Endothelial cell (in vitro differentiated cells): Measurements from ENCODE around the gene TBC1D22A. TPM values are rescaled to one million over a fixed set of nuclear protein-coding genes. Genes with fewer than 3 reads are reported as not detected.
A peak's percentile ranks its signal among the peaks of the same experiment; 100 is the strongest.

Experiments
- DNase-seq: peaks from one replicate; pipeline ENCODE4 v3.0.0; 2021; ENCODE audit warnings: low spot score
- H3K27ac Mint-ChIP-seq: one replicate; pipeline ENCODE4 v1.8.0; 2021; ENCODE audit warnings: mixed read lengths, inconsistent platforms; ENCODE audit not compliant: unreplicated experiment
- H3K27me3 Mint-ChIP-seq: one replicate; pipeline ENCODE4 v1.8.0; 2021; ENCODE audit warnings: mild to moderate bottlenecking, moderate library complexity, mixed read lengths, inconsistent platforms; ENCODE audit not compliant: unreplicated experiment
- H3K36me3 Mint-ChIP-seq: one replicate; pipeline ENCODE4 v1.8.0; 2021; ENCODE audit warnings: mild to moderate bottlenecking, low read depth, mixed read lengths, inconsistent platforms; ENCODE audit not compliant: unreplicated experiment
- H3K4me1 Mint-ChIP-seq: one replicate; pipeline ENCODE4 v1.8.0; 2021; ENCODE audit warnings: mild to moderate bottlenecking, mixed read lengths, inconsistent platforms; ENCODE audit not compliant: unreplicated experiment
- H3K4me3 Mint-ChIP-seq: one replicate; pipeline ENCODE4 v1.8.0; 2021; ENCODE audit warnings: mild to moderate bottlenecking, mixed read lengths, inconsistent platforms; ENCODE audit not compliant: unreplicated experiment
- H3K9me3 Mint-ChIP-seq: one replicate; pipeline ENCODE4 v1.8.0; 2021; ENCODE audit warnings: mixed read lengths, inconsistent platforms; ENCODE audit not compliant: unreplicated experiment
- total RNA-seq: library from RNA; stranded (reverse); fragmentation: NEBNext Ultra II Directional; extraction: Animal tissue kit (Norgen Biotek cat#: 25700); gene quantifications from one replicate; pipeline ENCODE4 v1.2.1, GENCODE V29; 2021; ENCODE audit not compliant: unreplicated experiment
- TF ChIP-seq, protein P1 (sequence below): fragments of 200-600 bp; sonication (generic); IDR thresholded peaks from one replicate; pipeline ENCODE4 v1.5.0; 2021; ENCODE audit warnings: antibody characterized with exemption; ENCODE audit not compliant: unreplicated experiment

TBC1D22A gene
- total RNA-seq, 1 donor from 2014 or later: 25.3 TPM

DNA sequence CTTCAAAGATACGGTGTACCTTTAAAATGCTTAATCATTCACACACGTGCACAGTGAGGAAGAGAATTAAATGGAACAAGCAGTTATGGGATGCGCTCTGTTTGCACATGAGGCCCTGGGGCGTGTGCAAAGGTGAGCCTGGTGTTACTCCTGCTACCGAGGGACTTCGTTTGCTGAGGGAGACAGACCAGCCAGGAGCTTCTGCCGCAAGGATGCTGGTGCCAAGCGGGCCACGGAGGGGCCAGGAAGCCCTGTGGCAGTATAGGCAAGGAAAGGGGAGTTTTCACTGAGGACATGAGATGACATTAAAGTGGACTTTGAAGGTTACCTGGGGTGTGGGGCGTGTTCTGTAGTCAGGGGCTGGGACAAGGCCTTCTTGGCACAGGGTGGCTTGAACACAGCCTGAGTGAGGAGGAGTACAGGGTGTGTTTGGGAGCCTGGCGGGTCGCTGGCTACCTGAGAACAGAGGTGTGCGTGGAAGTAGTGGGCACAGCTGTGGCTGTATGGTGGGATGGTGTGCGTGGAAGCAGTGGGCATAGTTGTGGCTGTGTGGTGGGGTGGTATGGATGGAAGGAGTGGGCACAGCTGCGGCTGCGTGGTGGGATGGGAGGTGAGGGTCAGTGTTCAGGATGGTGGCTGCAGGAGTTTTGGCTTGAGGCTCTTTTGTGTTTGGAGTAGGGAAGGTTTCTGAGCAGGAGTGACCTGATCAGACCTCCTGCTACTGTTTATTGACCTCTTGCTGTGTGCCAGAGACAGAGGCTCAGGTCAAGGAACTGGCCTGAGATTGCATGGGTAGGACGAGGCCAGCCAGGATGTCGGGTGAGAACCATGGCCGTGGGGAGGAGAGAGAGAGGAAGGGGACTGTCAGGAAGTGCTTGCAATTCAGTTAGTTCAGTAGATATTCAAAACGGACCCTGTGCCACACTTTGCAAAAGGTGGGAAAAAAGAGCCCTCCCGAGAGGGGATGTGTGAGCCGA lies 13.7 kb downstream of the TBC1D22A start:
- H3K27me3 Mint-ChIP-seq: peaks cover 4% of the 10 kb centered on the region
- DNase-seq: no peak
- H3K9me3 Mint-ChIP-seq: no peaks in the 10 kb centered on the region
- H3K27ac Mint-ChIP-seq: peak overlapping the region; percentile 26
- TF ChIP-seq, protein P1, sequence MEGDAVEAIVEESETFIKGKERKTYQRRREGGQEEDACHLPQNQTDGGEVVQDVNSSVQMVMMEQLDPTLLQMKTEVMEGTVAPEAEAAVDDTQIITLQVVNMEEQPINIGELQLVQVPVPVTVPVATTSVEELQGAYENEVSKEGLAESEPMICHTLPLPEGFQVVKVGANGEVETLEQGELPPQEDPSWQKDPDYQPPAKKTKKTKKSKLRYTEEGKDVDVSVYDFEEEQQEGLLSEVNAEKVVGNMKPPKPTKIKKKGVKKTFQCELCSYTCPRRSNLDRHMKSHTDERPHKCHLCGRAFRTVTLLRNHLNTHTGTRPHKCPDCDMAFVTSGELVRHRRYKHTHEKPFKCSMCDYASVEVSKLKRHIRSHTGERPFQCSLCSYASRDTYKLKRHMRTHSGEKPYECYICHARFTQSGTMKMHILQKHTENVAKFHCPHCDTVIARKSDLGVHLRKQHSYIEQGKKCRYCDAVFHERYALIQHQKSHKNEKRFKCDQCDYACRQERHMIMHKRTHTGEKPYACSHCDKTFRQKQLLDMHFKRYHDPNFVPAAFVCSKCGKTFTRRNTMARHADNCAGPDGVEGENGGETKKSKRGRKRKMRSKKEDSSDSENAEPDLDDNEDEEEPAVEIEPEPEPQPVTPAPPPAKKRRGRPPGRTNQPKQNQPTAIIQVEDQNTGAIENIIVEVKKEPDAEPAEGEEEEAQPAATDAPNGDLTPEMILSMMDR: no peak
- H3K36me3 Mint-ChIP-seq: peaks cover 6% of the 10 kb centered on the region
- H3K4me1 Mint-ChIP-seq: peaks cover 17% of the 10 kb centered on the region
- H3K4me3 Mint-ChIP-seq: no peak overlapping the region

DNA sequence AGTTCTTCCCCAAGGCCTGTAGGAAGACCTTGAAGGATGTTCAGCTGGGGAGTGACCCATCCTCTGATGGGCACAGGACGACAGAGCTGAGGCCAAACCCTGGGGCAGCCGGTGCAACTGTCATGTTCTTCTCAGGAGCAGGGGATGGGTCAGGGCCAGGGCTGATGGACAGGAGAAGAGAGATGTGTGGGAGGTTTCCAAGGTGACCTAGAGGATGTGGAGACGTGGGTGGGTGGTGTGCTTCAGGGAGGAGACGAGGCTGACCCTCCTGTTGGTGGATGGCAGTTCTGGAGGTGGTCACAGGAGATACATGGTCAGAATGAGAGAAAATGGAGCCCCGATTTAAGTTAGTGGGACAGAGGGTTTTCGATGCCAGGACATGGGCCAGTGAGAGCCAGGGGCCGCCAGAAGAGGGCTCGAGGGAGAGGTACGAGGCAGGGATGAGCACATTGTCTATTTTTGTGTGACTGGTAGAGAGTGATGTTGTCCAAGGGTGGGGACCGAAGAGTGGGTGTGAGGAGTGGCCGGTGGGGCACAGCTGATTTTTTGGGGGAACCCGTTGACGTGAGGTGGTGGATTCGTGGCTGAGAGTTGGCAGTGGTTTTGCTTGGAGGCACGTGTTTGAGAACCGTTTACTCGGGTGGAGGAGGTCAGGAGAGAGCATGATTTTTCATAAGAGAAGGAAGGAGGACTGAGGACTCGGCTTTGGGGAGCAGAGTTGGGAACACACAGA lies 14.6 kb downstream of the TBC1D22A start:
- TF ChIP-seq, protein P1: no peak
- Mint-ChIP-seq H3K4me3 (no peak overlapping the region), H3K9me3 (no peaks in the 10 kb centered on the region), H3K27me3 (peaks cover 4% of the 10 kb centered on the region), H3K4me1 (peaks cover 17% of the 10 kb centered on the region), H3K36me3 (peaks cover 6% of the 10 kb centered on the region), H3K27ac (peak overlapping the region; percentile 19)
- no peak for DNase-seq

DNA sequence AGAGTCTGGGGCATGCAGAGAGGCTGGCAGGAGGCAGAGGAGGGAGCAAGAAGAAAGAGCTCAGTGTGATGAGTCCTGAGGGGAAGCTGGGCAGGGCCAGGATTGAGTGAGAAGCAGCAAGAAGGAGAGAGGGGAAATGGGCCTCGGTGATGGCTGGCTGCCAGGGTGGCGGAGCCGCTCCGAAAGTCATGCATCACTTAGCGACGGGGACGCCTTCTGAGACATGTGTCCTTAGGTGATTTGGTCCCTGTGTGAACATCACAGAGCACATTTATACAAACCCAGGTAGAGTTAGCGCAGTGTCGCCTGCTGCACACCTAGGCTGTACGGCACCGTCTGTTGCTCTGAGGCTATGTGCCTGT lies 15.1 kb downstream of the TBC1D22A start:
- peaks cover 4% of the 10 kb centered on the region for H3K27me3 Mint-ChIP-seq
- TF ChIP-seq, protein P1: no peak
- H3K9me3 Mint-ChIP-seq: no peaks in the 10 kb centered on the region
- H3K4me1 Mint-ChIP-seq: peaks cover 17% of the 10 kb centered on the region
- H3K4me3 Mint-ChIP-seq: no peak overlapping the region
- H3K36me3 Mint-ChIP-seq: peaks cover 9% of the 10 kb centered on the region
- no peak for DNase-seq
- H3K27ac Mint-ChIP-seq: no peak overlapping the region

DNA sequence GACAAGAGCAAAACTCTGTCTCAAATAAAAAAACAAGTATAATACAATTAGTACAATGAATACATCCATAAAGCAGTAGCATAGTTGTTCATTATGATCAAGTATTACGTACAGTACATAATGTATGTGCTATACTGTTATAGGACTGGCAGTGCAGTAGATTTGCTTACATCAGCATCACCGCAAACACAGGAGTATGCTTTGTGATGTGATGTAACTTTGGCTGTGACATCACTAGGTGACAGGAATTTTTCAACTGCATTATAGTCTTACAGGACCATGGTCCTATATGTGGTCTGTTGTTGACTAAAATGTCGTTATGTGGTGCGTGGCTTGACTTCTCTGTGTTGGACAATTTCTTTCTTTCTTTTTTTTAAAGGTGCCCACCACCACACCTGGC lies 16.6 kb downstream of the TBC1D22A start:
- no peak for DNase-seq
- H3K9me3 Mint-ChIP-seq: no peaks in the 10 kb centered on the region
- H3K4me1 Mint-ChIP-seq: peaks cover 17% of the 10 kb centered on the region
- TF ChIP-seq, protein P1: no peak
- no peak overlapping the region for H3K27ac Mint-ChIP-seq
- peaks cover 6% of the 10 kb centered on the region for H3K27me3 Mint-ChIP-seq
- no peak overlapping the region for H3K4me3 Mint-ChIP-seq
- peaks cover 9% of the 10 kb centered on the region for H3K36me3 Mint-ChIP-seq
